AML-193 (cell line): ENCODE data around the gene RDM1.
"Not testable (repeated sequence)": the region's sequence is repeated elsewhere in the genome, so short reads cannot be mapped to it uniquely, and the experiment has no call there.

Experiments
- DNase-seq, 2 experiments: peaks; one replicate each; lab custom pipeline; 2025; lab: John Stamatoyannopoulos, UW

RDM1 gene

GRCh38 chr17:35898283-35899070 is 32.1 kb downstream of the RDM1 start:
- peak; percentile 69 to 84 for DNase-seq

- DNase-seq = not testable (repeated sequence)
Measured at GRCh38 chr17:35897772-35898171, 32.8 kb downstream of the RDM1 start.

- peak; percentile 98 to 99 for DNase-seq
Measured at GRCh38 chr17:35895636-35896587, 34.7 kb downstream of the RDM1 start.

DNA sequence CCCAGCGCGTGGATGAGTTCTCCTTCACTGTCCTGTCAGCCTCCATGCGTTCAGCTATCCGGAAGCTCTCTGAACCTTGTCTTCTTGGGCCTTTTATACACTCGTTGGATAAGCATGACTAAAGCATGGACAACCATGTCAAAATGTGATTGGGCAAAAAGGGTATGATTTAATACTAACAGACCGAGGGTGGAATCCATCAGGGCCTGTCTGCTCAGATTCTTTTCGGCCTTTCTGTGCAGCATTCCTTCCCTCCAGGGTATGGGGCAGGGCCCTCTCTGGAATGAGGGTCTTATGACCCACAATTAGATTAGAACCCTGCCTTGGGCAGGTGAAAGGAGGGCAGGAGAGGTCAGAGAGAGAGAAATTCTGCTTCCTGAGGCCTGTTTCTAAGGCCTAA is 36.4 kb downstream of the RDM1 start:
- no peak for DNase-seq

GRCh38 chr17:35893751-35894150 is 36.8 kb downstream of the RDM1 start:
- no peak for DNase-seq

- DNase-seq = no peak
Measured at GRCh38 chr17:35892091-35893035, 38.2 kb downstream of the RDM1 start.

DNA sequence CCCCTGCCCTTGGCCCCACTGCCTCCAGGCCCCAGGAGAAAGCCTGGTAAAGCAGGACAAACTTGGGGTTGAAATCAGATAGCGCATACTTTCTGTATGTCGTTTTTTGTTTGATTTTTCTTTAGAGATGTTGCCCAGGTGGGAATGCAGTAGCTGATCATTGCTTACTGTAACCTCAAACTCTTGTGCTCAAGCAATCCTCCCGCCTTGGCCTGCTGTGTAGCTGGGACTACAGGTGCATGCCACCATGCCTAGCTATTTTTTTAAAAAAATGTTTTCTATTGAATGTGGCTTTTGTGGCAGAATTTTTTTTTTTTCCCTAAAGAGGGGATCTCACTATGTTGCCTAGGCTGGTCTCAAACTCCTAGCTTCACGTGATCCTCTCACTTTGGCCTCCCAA is 39.3 kb downstream of the RDM1 start:
- DNase-seq = no peak

DNA sequence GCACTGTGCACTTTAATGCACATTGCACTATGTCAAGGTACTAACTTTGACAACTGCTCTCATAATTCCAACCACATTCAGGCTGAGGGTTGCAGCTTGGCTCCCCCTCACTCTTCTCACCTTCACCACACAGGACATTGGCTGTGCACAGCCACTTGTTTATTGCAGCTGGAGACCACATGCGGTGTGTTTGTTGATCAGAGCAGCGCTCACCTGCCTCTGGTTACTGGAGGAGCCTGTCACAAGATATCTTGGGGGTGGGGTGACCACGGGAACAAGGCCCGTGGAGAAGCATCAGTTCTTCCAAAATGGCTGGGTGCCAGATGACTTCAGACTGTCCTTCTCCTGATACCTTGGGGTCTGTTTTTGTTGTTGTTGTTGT is 39.8 kb downstream of the RDM1 start:
- DNase-seq = no peak

- DNase-seq = no peak
Measured at GRCh38 chr17:35889818-35890773, 40.5 kb downstream of the RDM1 start.

- no peak for DNase-seq
Measured at GRCh38 chr17:35889241-35889640, 41.3 kb downstream of the RDM1 start.

DNA sequence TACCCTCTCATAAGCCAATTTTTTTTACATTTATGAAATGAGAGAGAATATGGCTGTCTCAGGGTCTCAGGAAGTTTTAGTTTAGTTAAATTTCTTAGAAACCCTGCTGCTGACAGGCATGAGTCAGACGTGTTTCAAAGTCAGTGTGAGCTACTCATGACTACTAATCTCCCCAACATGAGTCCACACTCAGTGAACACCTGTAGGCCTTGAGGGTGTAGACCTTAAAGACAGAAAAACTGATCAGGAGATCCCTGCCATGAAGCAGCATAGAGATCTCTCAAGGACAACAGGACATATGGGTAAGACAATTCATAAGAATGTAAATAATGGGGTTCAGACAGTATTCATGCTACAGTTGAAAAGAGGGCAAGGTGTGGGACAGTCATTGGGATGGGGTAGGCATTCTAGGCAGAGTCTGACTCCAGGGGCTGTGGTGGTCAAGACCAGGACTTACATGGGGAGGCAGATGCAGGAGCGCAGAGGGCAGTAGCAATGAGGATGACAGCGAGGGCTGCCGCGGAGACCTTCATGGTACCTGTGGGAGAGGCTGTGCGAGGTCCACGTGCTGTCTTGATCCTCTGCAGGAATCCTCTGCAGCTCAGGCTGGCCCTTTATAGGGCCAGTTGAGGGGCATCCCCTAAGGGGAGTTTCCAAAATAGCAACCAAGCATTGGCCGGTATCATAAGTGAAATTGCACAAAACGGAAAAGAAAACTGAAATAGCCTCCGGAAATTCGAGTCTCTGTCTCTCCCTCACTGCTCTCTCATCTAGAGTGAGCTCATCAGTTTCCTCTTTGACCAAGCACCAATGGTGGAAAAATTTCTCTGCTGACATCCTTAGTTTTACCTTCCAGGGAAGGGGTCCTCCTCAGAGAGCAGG is 50.6 kb downstream of the RDM1 start, which contains the start of gene CCL5:
Gene CCL5 (minus strand): TSS at position 588 of the 882 bp plus-strand sequence.
- peak; percentile 78 to 83 for DNase-seq

- no peak for DNase-seq
Measured at GRCh38 chr17:35878361-35878760, 52.2 kb downstream of the RDM1 start.

DNA sequence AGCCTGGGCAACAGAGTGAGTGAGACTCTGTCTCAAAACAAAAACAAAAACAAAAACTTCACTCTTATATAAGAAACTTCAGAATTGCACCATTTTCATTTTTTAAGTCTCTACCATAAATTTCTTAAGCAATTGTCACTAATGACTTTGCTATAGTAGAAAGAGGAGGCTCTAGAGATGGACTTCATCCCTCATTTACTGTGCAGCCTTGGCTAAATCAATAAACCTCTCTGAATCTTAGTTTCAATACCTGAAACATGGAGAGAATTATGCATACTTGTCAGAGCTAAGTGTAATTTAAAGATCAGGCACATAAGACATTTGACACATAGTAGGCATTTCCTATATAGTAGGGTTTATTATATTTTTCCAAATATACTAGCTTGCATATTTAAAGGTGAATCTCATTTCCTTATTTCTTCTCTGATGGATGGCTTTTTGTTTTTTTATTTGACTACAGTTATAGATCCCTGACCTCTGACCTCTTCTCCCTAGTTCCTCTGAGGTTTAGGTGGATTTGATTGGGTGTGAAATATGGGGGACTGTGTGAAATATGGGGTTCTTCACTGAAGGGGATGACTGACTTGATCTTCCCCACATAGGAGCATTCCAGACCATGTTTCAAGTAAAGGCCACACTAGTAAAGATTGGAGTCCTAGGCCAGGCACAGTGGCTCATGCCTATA is 53.1 kb downstream of the RDM1 start:
- DNase-seq = no peak

DNA sequence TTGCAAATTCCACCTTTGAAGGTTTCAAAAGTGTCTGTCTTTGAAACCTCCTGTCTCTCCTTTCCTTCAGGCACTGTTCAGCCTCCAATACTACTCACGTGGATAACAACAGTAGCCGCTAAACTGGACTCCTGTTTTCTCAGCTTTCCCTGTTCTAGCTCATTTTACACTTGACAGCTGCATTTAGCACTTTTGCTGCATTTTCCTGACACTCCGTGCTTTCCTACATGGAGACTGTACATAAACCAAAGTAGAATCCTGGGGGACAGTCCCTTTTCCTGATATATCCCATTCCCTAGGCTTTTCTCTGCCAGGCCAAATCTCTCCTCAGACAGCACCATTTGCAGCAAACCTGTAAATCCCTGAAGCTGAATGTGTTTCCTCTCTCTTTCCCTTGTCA is 54.0 kb downstream of the RDM1 start:
- no peak for DNase-seq

GRCh38 chr17:35875800-35876139 is 54.8 kb downstream of the RDM1 start:
- DNase-seq = no peak

GRCh38 chr17:35875072-35875799 is 55.3 kb downstream of the RDM1 start:
- no peak for DNase-seq

GRCh38 chr17:35872196-35872980 is 58.2 kb downstream of the RDM1 start:
- DNase-seq = no peak
